ENCODE measurements around the gene TTC4.
A peak's percentile ranks its signal among the peaks of the same experiment; 100 is the strongest.

The TTC4 gene

GRCh38 chr1:54715493-54716298 lies at the start of gene TTC4:
Gene TTC4, plus strand, starts transcription at chr1:54715861. Its CDS starts 48 bp downstream, at chr1:54715909.
- DNase-seq, result peak; percentile 96

GRCh38 chr1:54666333-54666732 lies 49.3 kb upstream of the TTC4 start:
- no peak for DNase-seq

- no peak for DNase-seq
Observed at GRCh38 chr1:54667797-54668196, 47.9 kb upstream of the TTC4 start.

GRCh38 chr1:54668567-54668966 lies 47.1 kb upstream of the TTC4 start:
- DNase-seq, result no peak

- DNase-seq, result peak; percentile 59
Observed at GRCh38 chr1:54671985-54672608, 43.6 kb upstream of the TTC4 start.

- no peak for DNase-seq
Observed at GRCh38 chr1:54678776-54679643, 36.7 kb upstream of the TTC4 start.

- no peak for DNase-seq
Observed at GRCh38 chr1:54679706-54680105, 36.0 kb upstream of the TTC4 start.

- peak; percentile 25 for DNase-seq
Observed at GRCh38 chr1:54680387-54680786, 35.3 kb upstream of the TTC4 start.

GRCh38 chr1:54681358-54681757 lies 34.3 kb upstream of the TTC4 start:
- peak; percentile 56 for DNase-seq

GRCh38 chr1:54683453-54683852 lies 32.2 kb upstream of the TTC4 start:
- DNase-seq, result no peak

- no peak for DNase-seq
Observed at GRCh38 chr1:54685335-54685905, 30.2 kb upstream of the TTC4 start.

- DNase-seq, result no peak
Observed at GRCh38 chr1:54686155-54686554, 29.5 kb upstream of the TTC4 start.

GRCh38 chr1:54694771-54695170 lies 20.9 kb upstream of the TTC4 start:
- no peak for DNase-seq

GRCh38 chr1:54695221-54695620 lies 20.4 kb upstream of the TTC4 start:
- DNase-seq, result no peak

GRCh38 chr1:54695764-54696163 lies 19.9 kb upstream of the TTC4 start:
- DNase-seq, result no peak

GRCh38 chr1:54696262-54696661 lies 19.4 kb upstream of the TTC4 start:
- no peak for DNase-seq

- no peak for DNase-seq
Observed at GRCh38 chr1:54697896-54698295, 17.8 kb upstream of the TTC4 start.

GRCh38 chr1:54698346-54698745 lies 17.3 kb upstream of the TTC4 start:
- DNase-seq, result no peak

- no peak for DNase-seq
Observed at GRCh38 chr1:54699936-54700525, 15.6 kb upstream of the TTC4 start.

GRCh38 chr1:54701066-54701465 lies 14.6 kb upstream of the TTC4 start:
- DNase-seq, result no peak

GRCh38 chr1:54701996-54702395 lies 13.7 kb upstream of the TTC4 start:
- DNase-seq, result no peak

- no peak for DNase-seq
Observed at GRCh38 chr1:54703471-54703870, 12.2 kb upstream of the TTC4 start.

GRCh38 chr1:54705153-54705552 lies 10.5 kb upstream of the TTC4 start:
- no peak for DNase-seq

Data from retina (tissue), 1 donor.